GM12878 (cell line): Measurements from ENCODE around the gene PLEKHA6. TPM values are rescaled to one million over a fixed set of nuclear protein-coding genes. Genes with fewer than 3 reads are reported as not detected.

Source experiments
- ATAC-seq: fragments of 200-7000 bp; cut with Tn5 transposase; 3 replicates; pipeline ENCODE4 v1.9.1; 2020; ENCODE audit warnings: mild to moderate bottlenecking, moderate library complexity
- BruUV-seq: library from RNA; stranded (reverse); fragments of 400-500 nt; replicated peaks from 2 replicates; lab custom pipeline; 2021; lab: Mats Ljungman, UMichigan
- CTCF ChIA-PET: fragments of 300-600 bp; sonication (Branson Sonifier 250); formaldehyde crosslinking; extraction: SDS; loops from one replicate; lab custom pipeline; 2021; ENCODE audit warnings: inconsistent platforms; lab: Yijun Ruan, JAX
- POLR2A ChIA-PET: fragments of 350-600 bp; formaldehyde crosslinking; extraction: SDS; loops from one replicate; lab custom pipeline; 2021; ENCODE audit warnings: inconsistent platforms; lab: Charles Lee
- RAD21 ChIA-PET: fragments of 300-600 bp; sonication (Branson Sonifier 250); formaldehyde crosslinking; loops from one replicate; lab custom pipeline; 2023; ENCODE audit warnings: antibody characterized with exemption; ENCODE audit not compliant: unreplicated experiment; lab: Charles Lee
- SMC1A ChIA-PET: fragments of 300-600 bp; sonication (Branson Sonifier 250); formaldehyde crosslinking; loops from one replicate; lab custom pipeline; 2023; ENCODE audit not compliant: unreplicated experiment, uncharacterized antibody; lab: Charles Lee
- DNase-seq: peaks from one replicate; pipeline ENCODE4 v3.0.0-alpha.2; 2011; ENCODE audit warnings: low read depth, low spot score
- FAIRE-seq: peaks from 3 replicates; lab custom pipeline; 2011; peaks lifted over from hg19 to GRCh38; lab: Jason Lieb, UNC
- H2AFZ ChIP-seq: 2 replicates; pipeline ENCODE4 v1.6.0; 2011; ENCODE audit warnings: low read depth, low read length, control low read depth; ENCODE audit not compliant: control insufficient read depth
- H3K27ac ChIP-seq: 2 replicates; pipeline ENCODE4 v1.5.1; 2011; ENCODE audit warnings: control low read depth; ENCODE audit not compliant: control insufficient read depth, insufficient read depth
- H3K27me3 ChIP-seq, 2 experiments: replicated peaks in 1 of 2; 2 replicates each; pipeline versions ENCODE4 v1.6.0 to v1.6.1; 2011; ENCODE audit warnings: low read length in 1 of 2; ENCODE audit not compliant: control insufficient read depth in 2 of 2, insufficient read depth in 2 of 2
- H3K36me3 ChIP-seq, 2 experiments: 2 replicates each; pipeline ENCODE4 v1.5.1; 2011; ENCODE audit warnings: low read length in 1 of 2; ENCODE audit not compliant: control insufficient read depth in 2 of 2, insufficient read depth in 2 of 2
- H3K4me1 ChIP-seq: 2 replicates; pipeline ENCODE4 v1.6.1; 2011; ENCODE audit warnings: mild to moderate bottlenecking, low read length, moderate library complexity, mixed read lengths; ENCODE audit not compliant: control insufficient read depth, insufficient read depth
- H3K4me2 ChIP-seq: 2 replicates; pipeline ENCODE4 v1.6.0; 2011; ENCODE audit warnings: control low read depth; ENCODE audit not compliant: control insufficient read depth, insufficient read depth
- H3K4me3 ChIP-seq: fragments of 200-600 bp; sonication (generic); 2 replicates; pipeline ENCODE4 v1.5.1; 2016
- H3K79me2 ChIP-seq: 2 replicates; pipeline ENCODE4 v1.6.0; 2011; ENCODE audit warnings: low read length; ENCODE audit not compliant: control insufficient read depth, insufficient read depth
- H3K9ac ChIP-seq: 2 replicates; pipeline ENCODE4 v1.8.0; 2011; ENCODE audit warnings: low read length, control low read depth, mixed read lengths; ENCODE audit not compliant: control insufficient read depth, insufficient read depth
- H3K9me3 ChIP-seq: replicated peaks from 3 replicates; pipeline ENCODE4 v1.5.1; 2011; ENCODE audit warnings: mild to moderate bottlenecking, low read length; ENCODE audit not compliant: control insufficient read depth, insufficient read depth
- H4K20me1 ChIP-seq: 2 replicates; pipeline ENCODE4 v1.6.0; 2011; ENCODE audit not compliant: control insufficient read depth, insufficient read depth
- ASH2L ChIP-seq: fragments of 300-600, 200-600 bp; sonication (generic); IDR thresholded peaks from 2 replicates; pipeline ENCODE4 v1.6.1; 2017; ENCODE audit warnings: low read depth, mild to moderate bottlenecking, borderline replicate concordance
- E2F8 ChIP-seq: fragments of 450-650 bp; IDR thresholded peaks from 2 replicates; pipeline ENCODE4 v1.6.1; 2018; ENCODE audit warnings: mild to moderate bottlenecking, low read depth, moderate library complexity; ENCODE audit not compliant: partially characterized antibody
- JUNB ChIP-seq: IDR thresholded peaks from 2 replicates; pipeline ENCODE4 v1.6.1; 2016; ENCODE audit warnings: antibody characterized with exemption, mild to moderate bottlenecking
- MAX ChIP-seq: IDR thresholded peaks from 2 replicates; pipeline ENCODE4 v1.6.1; 2012; ENCODE audit warnings: low read depth, low read length, improper control_type of control experiment
- NFYA ChIP-seq: IDR thresholded peaks from 2 replicates; pipeline ENCODE4 v1.6.1; 2011; ENCODE audit warnings: low read depth, mild to moderate bottlenecking, low read length, improper control_type of control experiment, borderline replicate concordance
- RAD51 ChIP-seq: fragments of 450-650 bp; IDR thresholded peaks from 2 replicates; pipeline ENCODE4 v1.6.1; 2016; ENCODE audit warnings: moderate library complexity, mild to moderate bottlenecking, inconsistent platforms
- SMC3 ChIP-seq: IDR thresholded peaks from 2 replicates; pipeline ENCODE4 v1.6.1; 2011; ENCODE audit warnings: low read length, improper control_type of control experiment, borderline replicate concordance
- WGBS: methylation state at CpG from one replicate; pipeline ENCODE4 v1.1.6; 2016; ENCODE audit warnings: low lambda C conversion rate; ENCODE audit not compliant: insufficient replicate concordance, insufficient coverage; ENCODE audit errors: missing lambda C conversion rate; 5-methylcytosine and 5-hydroxymethylcytosine counted together
- in situ Hi-C: fragments of 300-500 bp; cut with MboI; formaldehyde crosslinking; loops from 9 replicates; pipeline ENCODE4 v1.14.3; 2018; ENCODE audit warnings: mixed read lengths
- intact Hi-C: fragments of 100-400 bp; cut with micrococcal nuclease; formaldehyde crosslinking; loops from one replicate; pipeline ENCODE4 v1.14.2; 2022; ENCODE audit not compliant: unreplicated experiment
- polyA plus RNA-seq, 11 experiments: library from polyadenylated mRNA; depleted of rRNA in 4 of 11; unstranded in 6 of 11; stranded (reverse) in 5 of 11; fragments of >200 nt; fragmentation: Nextera tagmentation in 4 of 11; fragmentation: Illumina TruSeq in 1 of 11; extraction: Ambion mirVana in 4 of 11; extraction: Trizol in 1 of 11; gene quantifications; 1 replicate in 1 of 11; 2 replicates in 10 of 11; pipeline versions ENCODE4 v1.2.1 to v1.2.3, GENCODE V29; 2011 to 2016; ENCODE audit warnings: inconsistent platforms in 2 of 11, missing spikeins in 2 of 11, low read depth in 1 of 11
- total RNA-seq, 4 experiments: library from RNA; depleted of rRNA in 3 of 4; stranded (reverse); fragments of >200 nt in 3 of 4; fragmentation: Illumina TruSeq in 1 of 4; extraction: Trizol in 1 of 4; gene quantifications; 2 replicates each; pipeline versions ENCODE4 v1.2.1 to v1.2.3, GENCODE V29; 2013 to 2021
- TF ChIP-seq, protein P1 (sequence below): fragments of 450-650 bp; IDR thresholded peaks from 2 replicates; pipeline ENCODE4 v1.6.1; 2017; ENCODE audit warnings: borderline replicate concordance

Gene PLEKHA6
- total and polyA plus RNA-seq, 10 of the 15 experiments (the other 5 are each of a cell fraction or from before 2014, with no cell fraction given) = 0.04 to 0.81 (median 0.19) TPM; not detected in 4

- FAIRE-seq = no peak
Measured at GRCh38 chr1:204274446-204274845, 85.3 kb downstream of the PLEKHA6 start.

DNA sequence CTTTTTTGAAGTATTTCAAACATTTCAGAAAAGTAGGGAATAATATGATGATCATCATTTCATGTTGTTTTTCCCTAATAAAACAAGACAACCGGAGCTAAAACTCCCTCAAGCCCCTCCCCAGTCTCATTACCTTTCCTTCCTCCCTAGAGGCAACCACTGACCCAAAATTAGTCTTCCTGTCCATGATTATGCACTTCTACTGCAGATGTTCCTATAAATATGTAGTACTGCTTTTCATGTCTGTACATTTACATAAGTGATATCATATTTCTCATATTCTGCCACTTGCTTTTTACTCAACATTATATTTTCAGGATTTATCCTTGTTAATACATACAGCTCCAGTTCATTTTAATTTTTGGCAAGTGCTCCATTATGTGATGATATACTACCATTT, 87.2 kb downstream of the PLEKHA6 start:
- BruUV-seq = no TSS peak
- H3K4me1 ChIP-seq = no peaks in the 10 kb centered on the region
- CTCF ChIA-PET = interaction anchor here (1.2 kb wide), 1 partner anchor 14 kb away, joined by 5 read pairs; no protein-coding TSS in a partner anchor
- ATAC-seq (no peak), FAIRE-seq (no peak), DNase-seq (no peak)
- H3K27ac ChIP-seq = no peak overlapping the region
- 5% methylated on average over 1 of the region's 1 CpG for WGBS
- in situ Hi-C loops = no loop called here
- H3K79me2 ChIP-seq = no peaks in the 10 kb centered on the region
- no peaks in the 10 kb centered on the region for H3K36me3 ChIP-seq
- peaks cover 2 to 12% of the 10 kb centered on the region in 2 experiments; a peak in 3 of 4 replicates for H3K27me3 ChIP-seq
- H4K20me1 ChIP-seq = no peaks in the 10 kb centered on the region
- H2AFZ ChIP-seq = no peak overlapping the region
- TF ChIP-seq E2F8 = no peak
- H3K4me2 ChIP-seq = no peak overlapping the region
- no peak overlapping the region for H3K9ac ChIP-seq
- no peaks in the 10 kb centered on the region for H3K9me3 ChIP-seq
- POLR2A ChIA-PET = interaction anchor here (0.5 kb wide), 1 partner anchor 114 kb away, joined by 4 read pairs; no protein-coding TSS in a partner anchor
- H3K4me3 ChIP-seq = no peak overlapping the region
- SMC1A ChIA-PET = interaction anchor here (0.6 to 1.3 kb wide), 2 partner anchors 9 to 13 kb away, joined by 3 read pairs; no protein-coding TSS in a partner anchor
- RAD21 ChIA-PET = no interaction called here
- intact Hi-C loops = no loop called here

More at GRCh38 chr1:204274446-204274845, 85.3 kb downstream of the PLEKHA6 start:
- WGBS = 17% methylated on average over 2 of the region's 2 CpGs
- DNase-seq (no peak), ATAC-seq (no peak)
- ChIA-PET POLR2A (no interaction called here), CTCF (no interaction called here), RAD21 (no interaction called here), SMC1A (no interaction called here)
- H2AFZ ChIP-seq = no peak overlapping the region
- no peak overlapping the region for H3K4me3 ChIP-seq
- H3K4me1 ChIP-seq = no peaks in the 10 kb centered on the region
- no peaks in the 10 kb centered on the region for H3K36me3 ChIP-seq
- H3K27ac ChIP-seq = no peak overlapping the region
- H3K9me3 ChIP-seq = no peaks in the 10 kb centered on the region
- peaks cover under 1 to 12% of the 10 kb centered on the region in 2 experiments for H3K27me3 ChIP-seq
- BruUV-seq = no TSS peak
- H3K4me2 ChIP-seq = no peak overlapping the region
- H4K20me1 ChIP-seq = no peaks in the 10 kb centered on the region
- H3K79me2 ChIP-seq = no peaks in the 10 kb centered on the region
- in situ Hi-C loops = no loop called here
- TF ChIP-seq SMC3 (no peak), NFYA (no peak), ASH2L (no peak), MAX (no peak), JUNB (no peak), RAD51 (no peak)
- TF ChIP-seq, protein P1, sequence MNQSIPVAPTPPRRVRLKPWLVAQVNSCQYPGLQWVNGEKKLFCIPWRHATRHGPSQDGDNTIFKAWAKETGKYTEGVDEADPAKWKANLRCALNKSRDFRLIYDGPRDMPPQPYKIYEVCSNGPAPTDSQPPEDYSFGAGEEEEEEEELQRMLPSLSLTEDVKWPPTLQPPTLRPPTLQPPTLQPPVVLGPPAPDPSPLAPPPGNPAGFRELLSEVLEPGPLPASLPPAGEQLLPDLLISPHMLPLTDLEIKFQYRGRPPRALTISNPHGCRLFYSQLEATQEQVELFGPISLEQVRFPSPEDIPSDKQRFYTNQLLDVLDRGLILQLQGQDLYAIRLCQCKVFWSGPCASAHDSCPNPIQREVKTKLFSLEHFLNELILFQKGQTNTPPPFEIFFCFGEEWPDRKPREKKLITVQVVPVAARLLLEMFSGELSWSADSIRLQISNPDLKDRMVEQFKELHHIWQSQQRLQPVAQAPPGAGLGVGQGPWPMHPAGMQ = no peak
- no peak overlapping the region for H3K9ac ChIP-seq
- intact Hi-C loops = no loop called here
